Activated naive CD4-positive, alpha-beta T cell treated with anti-CD3 and anti-CD28 coated beads, Interleukin-2, amount 50 U/mL, for 72 hours (primary cell): ENCODE results near the gene SCRT2. TPM values are rescaled to one million over a fixed set of nuclear protein-coding genes. Genes with fewer than 3 reads are reported as not detected.

Experiments used
- ATAC-seq, 2 donors: fragments of 150-1000 bp; cut with Tn5 transposase; 2 replicates each; pipeline ENCODE4 v1.10.0; 2021; ENCODE audit warnings: mild to moderate bottlenecking in 2 of 2, moderate library complexity in 2 of 2
- DNase-seq, 2 donors: peaks; one replicate each; pipeline ENCODE4 v3.0.0; 2021 to 2022; ENCODE audit warnings: low spot score in 2 of 2
- H3K27ac Mint-ChIP-seq, 2 donors: one replicate each; pipeline ENCODE4 v1.8.0; 2022; ENCODE audit warnings: mild to moderate bottlenecking in 2 of 2, mixed read lengths in 2 of 2
- H3K36me3 Mint-ChIP-seq, 2 donors: one replicate each; pipeline ENCODE4 v1.8.0; 2022; ENCODE audit warnings: mixed read lengths in 2 of 2
- H3K9me3 Mint-ChIP-seq, 2 donors: one replicate each; pipeline ENCODE4 v1.8.0; 2022; ENCODE audit warnings: mixed read lengths in 2 of 2
- total RNA-seq, 2 donors: library from RNA; stranded (reverse); gene quantifications; one replicate each; pipeline ENCODE4 v1.2.3, GENCODE V29; 2022

SCRT2 gene
- total RNA-seq, 2 donors from 2014 or later: not detected

- Mint-ChIP-seq H3K27ac (no peak overlapping the region), H3K36me3 (no peaks in the 10 kb centered on the region), H3K9me3 (no peaks in the 10 kb centered on the region)
- DNase-seq (no peak), ATAC-seq (no peak)
Measured at GRCh38 chr20:684676-685319, 9.2 kb upstream of the SCRT2 start.

- peaks cover 0 to 9% of the 10 kb centered on the region in 2 donors for H3K36me3 Mint-ChIP-seq
- no peak for ATAC-seq
- no peaks in the 10 kb centered on the region for H3K9me3 Mint-ChIP-seq
- no peak for DNase-seq
- H3K27ac Mint-ChIP-seq: no peak overlapping the region
Measured at GRCh38 chr20:682123-682522, 6.5 kb upstream of the SCRT2 start.

GRCh38 chr20:680638-681187, 5.1 kb upstream of the SCRT2 start:
- DNase-seq: no peak
- ATAC-seq: no peak
- Mint-ChIP-seq H3K27ac (no peak overlapping the region), H3K36me3 (peaks cover 0 to 15% of the 10 kb centered on the region in 2 donors), H3K9me3 (peaks cover 0 to 4% of the 10 kb centered on the region in 2 donors)

GRCh38 chr20:677957-678356, 2.4 kb upstream of the SCRT2 start:
- peaks cover 0 to 15% of the 10 kb centered on the region in 2 donors for H3K36me3 Mint-ChIP-seq
- DNase-seq (no peak), ATAC-seq (peak in 1 of 2 donors; percentile 47)
- no peak overlapping the region for H3K27ac Mint-ChIP-seq
- H3K9me3 Mint-ChIP-seq: peaks cover 0 to 4% of the 10 kb centered on the region in 2 donors

GRCh38 chr20:676967-677366, 1.4 kb upstream of the SCRT2 start:
- Mint-ChIP-seq H3K27ac (no peak overlapping the region), H3K9me3 (peaks cover 0 to 4% of the 10 kb centered on the region in 2 donors), H3K36me3 (peaks cover 0 to 15% of the 10 kb centered on the region in 2 donors)
- DNase-seq (no peak), ATAC-seq (peak in 1 of 2 donors; percentile 39)

- ATAC-seq (no peak), DNase-seq (no peak)
- no peak overlapping the region for H3K27ac Mint-ChIP-seq
- peaks cover 0 to 4% of the 10 kb centered on the region in 2 donors for H3K9me3 Mint-ChIP-seq
- H3K36me3 Mint-ChIP-seq: peaks cover 0 to 15% of the 10 kb centered on the region in 2 donors
Measured at GRCh38 chr20:676315-676937, 824 bp upstream of the SCRT2 start.

GRCh38 chr20:675033-675452, 559 bp downstream of the SCRT2 start:
- H3K36me3 Mint-ChIP-seq: peaks cover 0 to 15% of the 10 kb centered on the region in 2 donors

GRCh38 chr20:673603-674001, 2.0 kb downstream of the SCRT2 start:
- H3K9me3 Mint-ChIP-seq: peaks cover 0 to 4% of the 10 kb centered on the region in 2 donors
- DNase-seq (no peak), ATAC-seq (no peak)
- no peak overlapping the region for H3K27ac Mint-ChIP-seq
- H3K36me3 Mint-ChIP-seq: peaks cover 0 to 13% of the 10 kb centered on the region in 2 donors

More at GRCh38 chr20:675033-675452, 559 bp downstream of the SCRT2 start:
- no peak for ATAC-seq
- Mint-ChIP-seq H3K9me3 (peaks cover 0 to 4% of the 10 kb centered on the region in 2 donors), H3K27ac (no peak overlapping the region)
- DNase-seq: no peak

GRCh38 chr20:672963-673602, 2.5 kb downstream of the SCRT2 start:
- H3K36me3 Mint-ChIP-seq: peaks cover 0 to 8% of the 10 kb centered on the region in 2 donors
- no peak for DNase-seq
- ATAC-seq: no peak
- peaks cover 0 to 4% of the 10 kb centered on the region in 2 donors for H3K9me3 Mint-ChIP-seq
- no peak overlapping the region for H3K27ac Mint-ChIP-seq

GRCh38 chr20:671252-672030, 4.2 kb downstream of the SCRT2 start:
- DNase-seq (no peak), ATAC-seq (no peak)
- no peak overlapping the region for H3K27ac Mint-ChIP-seq
- H3K9me3 Mint-ChIP-seq: peaks cover 0 to 4% of the 10 kb centered on the region in 2 donors
- peaks cover 0 to 6% of the 10 kb centered on the region in 2 donors for H3K36me3 Mint-ChIP-seq

GRCh38 chr20:669573-669972, 6.0 kb downstream of the SCRT2 start:
- Mint-ChIP-seq H3K9me3 (no peaks in the 10 kb centered on the region), H3K27ac (no peak overlapping the region), H3K36me3 (no peaks in the 10 kb centered on the region)
- DNase-seq (no peak), ATAC-seq (no peak)

- ATAC-seq: no peak
- Mint-ChIP-seq H3K9me3 (no peaks in the 10 kb centered on the region), H3K36me3 (no peaks in the 10 kb centered on the region), H3K27ac (no peak overlapping the region)
- no peak for DNase-seq
Measured at GRCh38 chr20:668638-669037, 7.0 kb downstream of the SCRT2 start.

- DNase-seq: no peak
- no peak for ATAC-seq
- peaks cover 0 to 2% of the 10 kb centered on the region in 2 donors for H3K36me3 Mint-ChIP-seq
- no peaks in the 10 kb centered on the region for H3K9me3 Mint-ChIP-seq
- H3K27ac Mint-ChIP-seq: no peak overlapping the region
Measured at GRCh38 chr20:668050-668449, 7.6 kb downstream of the SCRT2 start.

GRCh38 chr20:667351-668034, 8.1 kb downstream of the SCRT2 start:
- no peaks in the 10 kb centered on the region for H3K9me3 Mint-ChIP-seq
- H3K36me3 Mint-ChIP-seq: peaks cover 0 to 5% of the 10 kb centered on the region in 2 donors
- no peak overlapping the region for H3K27ac Mint-ChIP-seq
- peak; percentile 52 to 70 for ATAC-seq
- peak in 1 of 2 donors; percentile 71 for DNase-seq

- Mint-ChIP-seq H3K36me3 (peaks cover 0 to 5% of the 10 kb centered on the region in 2 donors), H3K27ac (no peak overlapping the region), H3K9me3 (no peaks in the 10 kb centered on the region)
- ATAC-seq: peak in 1 of 2 donors; percentile 9
- no peak for DNase-seq
Measured at GRCh38 chr20:666877-667276, 8.7 kb downstream of the SCRT2 start.

- H3K27ac Mint-ChIP-seq: no peak overlapping the region
- peaks cover 0 to 5% of the 10 kb centered on the region in 2 donors for H3K36me3 Mint-ChIP-seq
- ATAC-seq (no peak), DNase-seq (no peak)
- no peaks in the 10 kb centered on the region for H3K9me3 Mint-ChIP-seq
Measured at GRCh38 chr20:665276-665675, 10.3 kb downstream of the SCRT2 start.
